ENCODE measurements around the gene LDHB.

DNA sequence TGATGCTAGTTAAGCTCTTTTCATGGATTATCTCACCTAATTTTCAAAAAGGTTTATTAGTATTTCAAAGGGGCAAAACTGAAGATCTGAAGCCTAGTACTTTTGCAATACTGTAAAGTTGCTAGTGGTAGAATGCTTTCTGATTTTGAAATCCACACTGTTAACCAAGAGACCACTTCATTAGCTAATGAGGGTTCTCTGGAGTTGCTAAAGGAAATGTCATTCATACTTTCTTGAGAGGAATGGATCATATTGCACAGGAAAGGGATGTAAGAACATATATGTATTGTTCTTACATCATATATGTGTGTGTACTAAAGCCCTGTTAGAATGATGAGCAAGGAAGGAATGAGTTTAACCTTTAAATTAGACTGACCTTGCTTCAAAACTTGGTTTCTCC is 39.0 kb upstream of the LDHB start:
- TF ChIP-seq, protein P1, sequence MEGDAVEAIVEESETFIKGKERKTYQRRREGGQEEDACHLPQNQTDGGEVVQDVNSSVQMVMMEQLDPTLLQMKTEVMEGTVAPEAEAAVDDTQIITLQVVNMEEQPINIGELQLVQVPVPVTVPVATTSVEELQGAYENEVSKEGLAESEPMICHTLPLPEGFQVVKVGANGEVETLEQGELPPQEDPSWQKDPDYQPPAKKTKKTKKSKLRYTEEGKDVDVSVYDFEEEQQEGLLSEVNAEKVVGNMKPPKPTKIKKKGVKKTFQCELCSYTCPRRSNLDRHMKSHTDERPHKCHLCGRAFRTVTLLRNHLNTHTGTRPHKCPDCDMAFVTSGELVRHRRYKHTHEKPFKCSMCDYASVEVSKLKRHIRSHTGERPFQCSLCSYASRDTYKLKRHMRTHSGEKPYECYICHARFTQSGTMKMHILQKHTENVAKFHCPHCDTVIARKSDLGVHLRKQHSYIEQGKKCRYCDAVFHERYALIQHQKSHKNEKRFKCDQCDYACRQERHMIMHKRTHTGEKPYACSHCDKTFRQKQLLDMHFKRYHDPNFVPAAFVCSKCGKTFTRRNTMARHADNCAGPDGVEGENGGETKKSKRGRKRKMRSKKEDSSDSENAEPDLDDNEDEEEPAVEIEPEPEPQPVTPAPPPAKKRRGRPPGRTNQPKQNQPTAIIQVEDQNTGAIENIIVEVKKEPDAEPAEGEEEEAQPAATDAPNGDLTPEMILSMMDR (IDR thresholded peaks at IDR 0.05): no peak
- TF ChIP-seq EZH2phosphoT487 (IDR thresholded peaks at IDR 0.05): no peak

Data from neural progenitor cell (in vitro differentiated cells).